ENCODE measurements around the gene BAX. TPM values are rescaled to one million over a fixed set of nuclear protein-coding genes. Genes with fewer than 3 reads are reported as not detected.

The BAX gene
- total and polyA plus RNA-seq, 2 of the 13 experiments (the other 11 are each of a cell fraction or from before 2014, with no cell fraction given) = 139 to 176 TPM

- no peak for TF ChIP-seq PBX2 (CRISPR knock-in tag; IDR thresholded peaks at IDR 0.05)
- TF ChIP-seq ZNF264 (CRISPR knock-in tag; IDR thresholded peaks at IDR 0.05) = no peak
- no peak for TF ChIP-seq SIX1 (CRISPR knock-in tag; IDR thresholded peaks at IDR 0.05; ENCODE audit: borderline replicate concordance)
- TF ChIP-seq DNMT3B (CRISPR knock-in tag; conservative IDR thresholded peaks at IDR 0.05) = peak; percentile 77
- peak; percentile 26; the same call in 1 of the 2 replicates for TF ChIP-seq NFYB (CRISPR knock-in tag; IDR thresholded peaks at IDR 0.05)
- TF ChIP-seq CERS6 (CRISPR knock-in tag; IDR thresholded peaks at IDR 0.05) = no peak
- TF ChIP-seq ZNF33B (CRISPR knock-in tag; IDR thresholded peaks at IDR 0.05) = peak; percentile 34
- TF ChIP-seq PHF20 (CRISPR knock-in tag; IDR thresholded peaks at IDR 0.05) = no peak; the same call in 1 of the 2 replicates
- TF ChIP-seq HIVEP1 (CRISPR knock-in tag; IDR thresholded peaks at IDR 0.05) = 0 out of 2 replicates have a peak, but pooled peaks have one; percentile 30
- TF ChIP-seq MYNN (CRISPR knock-in tag; IDR thresholded peaks at IDR 0.05; ENCODE audit: low read depth) = no peak; the same call in 1 of the 2 replicates
- peak; percentile 49; the same call in 1 of the 2 replicates for TF ChIP-seq CBFB (CRISPR knock-in tag; IDR thresholded peaks at IDR 0.05)
- peak; percentile 80; the same call in 1 of the 2 replicates for TF ChIP-seq HNF4G (IDR thresholded peaks at IDR 0.05; ENCODE audit: borderline replicate concordance, low read depth, low read length)
- no peak for TF ChIP-seq HNF4G (CRISPR knock-in tag; IDR thresholded peaks at IDR 0.05; ENCODE audit: borderline replicate concordance, low read depth)
- TF ChIP-seq ZIK1 (CRISPR knock-in tag; IDR thresholded peaks at IDR 0.05; ENCODE audit: borderline replicate concordance, low read depth) = 0 out of 2 replicates have a peak, but pooled peaks have one; percentile 62
- TF ChIP-seq GABPB1 (CRISPR knock-in tag; IDR thresholded peaks at IDR 0.05) = peak; percentile 81
- TF ChIP-seq ZBTB8A (CRISPR knock-in tag; IDR thresholded peaks at IDR 0.05; ENCODE audit: borderline replicate concordance, low read depth) = no peak
- no peak for TF ChIP-seq MYPOP (CRISPR knock-in tag; IDR thresholded peaks at IDR 0.05)
- TF ChIP-seq KMT2B (CRISPR knock-in tag; IDR thresholded peaks at IDR 0.05) = peak; percentile 59; the same call in 1 of the 2 replicates
- TF ChIP-seq ZNF30 (CRISPR knock-in tag; IDR thresholded peaks at IDR 0.05) = 0 out of 2 replicates have a peak, but pooled peaks have one; percentile 25
- TF ChIP-seq HMG20A (CRISPR knock-in tag; IDR thresholded peaks at IDR 0.05; ENCODE audit: borderline replicate concordance) = peak; percentile 57; the same call in 1 of the 2 replicates
- TF ChIP-seq ZBTB20 (CRISPR knock-in tag; IDR thresholded peaks at IDR 0.05; ENCODE audit: borderline replicate concordance, low read depth) = peak; percentile 70; the same call in 1 of the 2 replicates
- peak; percentile 81 for TF ChIP-seq ZNF770 (CRISPR knock-in tag; IDR thresholded peaks at IDR 0.05)
- TF ChIP-seq SOX6 (IDR thresholded peaks at IDR 0.05) = no peak
- peak; percentile 58 for TF ChIP-seq SOX6 (CRISPR knock-in tag; IDR thresholded peaks at IDR 0.05)
- TF ChIP-seq RFX1 (IDR thresholded peaks at IDR 0.05) = no peak
- TF ChIP-seq ZNF326 (CRISPR knock-in tag; IDR thresholded peaks at IDR 0.05; ENCODE audit: borderline replicate concordance) = no peak
- TF ChIP-seq RBAK (CRISPR knock-in tag; IDR thresholded peaks at IDR 0.05) = no peak
Observed at GRCh38 chr19:48962029-48962848, 7.6 kb downstream of the BAX start (continued).
